Liver (tissue), 3 donors: ENCODE measurements around the gene GPR18.

Experiments
- GABPA ChIP-seq, 2 donors: IDR thresholded peaks in 1 of 2; conservative IDR thresholded peaks in 1 of 2; 2 replicates each; pipeline ENCODE4 v1.6.1; 2016; ENCODE audit warnings: antibody characterized with exemption in 2 of 2, mild to moderate bottlenecking in 1 of 2, moderate library complexity in 1 of 2
- JUND ChIP-seq, 2 donors: IDR thresholded peaks; 2 replicates each; pipeline ENCODE4 v1.6.1; 2016; ENCODE audit warnings: antibody characterized with exemption in 2 of 2
- MAX ChIP-seq: IDR thresholded peaks from 2 replicates; pipeline ENCODE4 v1.6.1; 2016; ENCODE audit warnings: antibody characterized with exemption
- RAD21 ChIP-seq, 2 donors: IDR thresholded peaks; 2 replicates each; pipeline ENCODE4 v1.6.1; 2016; ENCODE audit warnings: antibody characterized with exemption in 2 of 2, mild to moderate bottlenecking in 2 of 2
- SP1 ChIP-seq: IDR thresholded peaks from 2 replicates; pipeline ENCODE4 v1.6.1; 2018; ENCODE audit warnings: antibody characterized with exemption, mild to moderate bottlenecking
- TAF1 ChIP-seq: conservative IDR thresholded peaks from 2 replicates; pipeline ENCODE4 v1.6.1; 2016; ENCODE audit warnings: antibody characterized with exemption, mild to moderate bottlenecking
- ZBTB33 ChIP-seq: IDR thresholded peaks from 2 replicates; pipeline ENCODE4 v1.6.1; 2016; ENCODE audit warnings: antibody characterized with exemption
- TF ChIP-seq, protein P1 (sequence below): fragments of 150-350 bp; IDR thresholded peaks from 2 replicates; pipeline ENCODE4 v1.5.1; 2017; ENCODE audit warnings: improper control_type of control experiment, low read depth, low read length; ENCODE audit not compliant: missing input control
- TF ChIP-seq, protein P2 (sequence below): IDR thresholded peaks from 2 replicates; pipeline ENCODE4 v1.6.1; 2016; ENCODE audit warnings: antibody characterized with exemption, mild to moderate bottlenecking
- donor health status: healthy.
- donor health status: healthy.

GRCh38 chr13:99268822-99269221 lies 10.6 kb upstream of the GPR18 start:
- TF ChIP-seq, protein P1, sequence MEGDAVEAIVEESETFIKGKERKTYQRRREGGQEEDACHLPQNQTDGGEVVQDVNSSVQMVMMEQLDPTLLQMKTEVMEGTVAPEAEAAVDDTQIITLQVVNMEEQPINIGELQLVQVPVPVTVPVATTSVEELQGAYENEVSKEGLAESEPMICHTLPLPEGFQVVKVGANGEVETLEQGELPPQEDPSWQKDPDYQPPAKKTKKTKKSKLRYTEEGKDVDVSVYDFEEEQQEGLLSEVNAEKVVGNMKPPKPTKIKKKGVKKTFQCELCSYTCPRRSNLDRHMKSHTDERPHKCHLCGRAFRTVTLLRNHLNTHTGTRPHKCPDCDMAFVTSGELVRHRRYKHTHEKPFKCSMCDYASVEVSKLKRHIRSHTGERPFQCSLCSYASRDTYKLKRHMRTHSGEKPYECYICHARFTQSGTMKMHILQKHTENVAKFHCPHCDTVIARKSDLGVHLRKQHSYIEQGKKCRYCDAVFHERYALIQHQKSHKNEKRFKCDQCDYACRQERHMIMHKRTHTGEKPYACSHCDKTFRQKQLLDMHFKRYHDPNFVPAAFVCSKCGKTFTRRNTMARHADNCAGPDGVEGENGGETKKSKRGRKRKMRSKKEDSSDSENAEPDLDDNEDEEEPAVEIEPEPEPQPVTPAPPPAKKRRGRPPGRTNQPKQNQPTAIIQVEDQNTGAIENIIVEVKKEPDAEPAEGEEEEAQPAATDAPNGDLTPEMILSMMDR: no peak
- TF ChIP-seq TAF1: no peak
- no peak for TF ChIP-seq RAD21 (IDR thresholded peaks at IDR 0.05)
- no peak for TF ChIP-seq ZBTB33
- no peak for TF ChIP-seq GABPA (IDR thresholded peaks at IDR 0.05 in 1 of 2, conservative IDR thresholded peaks at IDR 0.05 in 1 of 2)
- TF ChIP-seq SP1: no peak
- TF ChIP-seq, protein P2, sequence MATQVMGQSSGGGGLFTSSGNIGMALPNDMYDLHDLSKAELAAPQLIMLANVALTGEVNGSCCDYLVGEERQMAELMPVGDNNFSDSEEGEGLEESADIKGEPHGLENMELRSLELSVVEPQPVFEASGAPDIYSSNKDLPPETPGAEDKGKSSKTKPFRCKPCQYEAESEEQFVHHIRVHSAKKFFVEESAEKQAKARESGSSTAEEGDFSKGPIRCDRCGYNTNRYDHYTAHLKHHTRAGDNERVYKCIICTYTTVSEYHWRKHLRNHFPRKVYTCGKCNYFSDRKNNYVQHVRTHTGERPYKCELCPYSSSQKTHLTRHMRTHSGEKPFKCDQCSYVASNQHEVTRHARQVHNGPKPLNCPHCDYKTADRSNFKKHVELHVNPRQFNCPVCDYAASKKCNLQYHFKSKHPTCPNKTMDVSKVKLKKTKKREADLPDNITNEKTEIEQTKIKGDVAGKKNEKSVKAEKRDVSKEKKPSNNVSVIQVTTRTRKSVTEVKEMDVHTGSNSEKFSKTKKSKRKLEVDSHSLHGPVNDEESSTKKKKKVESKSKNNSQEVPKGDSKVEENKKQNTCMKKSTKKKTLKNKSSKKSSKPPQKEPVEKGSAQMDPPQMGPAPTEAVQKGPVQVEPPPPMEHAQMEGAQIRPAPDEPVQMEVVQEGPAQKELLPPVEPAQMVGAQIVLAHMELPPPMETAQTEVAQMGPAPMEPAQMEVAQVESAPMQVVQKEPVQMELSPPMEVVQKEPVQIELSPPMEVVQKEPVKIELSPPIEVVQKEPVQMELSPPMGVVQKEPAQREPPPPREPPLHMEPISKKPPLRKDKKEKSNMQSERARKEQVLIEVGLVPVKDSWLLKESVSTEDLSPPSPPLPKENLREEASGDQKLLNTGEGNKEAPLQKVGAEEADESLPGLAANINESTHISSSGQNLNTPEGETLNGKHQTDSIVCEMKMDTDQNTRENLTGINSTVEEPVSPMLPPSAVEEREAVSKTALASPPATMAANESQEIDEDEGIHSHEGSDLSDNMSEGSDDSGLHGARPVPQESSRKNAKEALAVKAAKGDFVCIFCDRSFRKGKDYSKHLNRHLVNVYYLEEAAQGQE: no peak
- TF ChIP-seq MAX: no peak
- TF ChIP-seq JUND (IDR thresholded peaks at IDR 0.05): no peak
